Hepatic stellate cell (primary cell): Measurements from ENCODE around the gene ZDHHC8.

Source experiments
- DNase-seq: peaks from one replicate; pipeline ENCODE4 v3.0.0; 2011; ENCODE audit warnings: low spot score

ZDHHC8 gene

GRCh38 chr22:20164863-20165262 is 33.3 kb downstream of the ZDHHC8 start:
- no peak for DNase-seq

- DNase-seq, result no peak
Observed at GRCh38 chr22:20165421-20165820, 33.8 kb downstream of the ZDHHC8 start.

GRCh38 chr22:20165913-20166312 is 34.3 kb downstream of the ZDHHC8 start:
- DNase-seq, result no peak

- no peak for DNase-seq
Observed at GRCh38 chr22:20166703-20167102, 35.1 kb downstream of the ZDHHC8 start.

GRCh38 chr22:20167643-20168322 is 36.2 kb downstream of the ZDHHC8 start:
- no peak for DNase-seq

GRCh38 chr22:20169253-20169822 is 37.7 kb downstream of the ZDHHC8 start:
- no peak for DNase-seq

- no peak for DNase-seq
Observed at GRCh38 chr22:20170170-20170569, 38.6 kb downstream of the ZDHHC8 start.

GRCh38 chr22:20171288-20172140 is 39.9 kb downstream of the ZDHHC8 start:
- DNase-seq, result no peak

- DNase-seq, result no peak
Observed at GRCh38 chr22:20172141-20172613, 40.6 kb downstream of the ZDHHC8 start.

GRCh38 chr22:20173246-20173645 is 41.6 kb downstream of the ZDHHC8 start:
- DNase-seq, result no peak

- DNase-seq, result no peak
Observed at GRCh38 chr22:20173772-20174171, 42.2 kb downstream of the ZDHHC8 start.

GRCh38 chr22:20174785-20175596 is 43.4 kb downstream of the ZDHHC8 start:
- peak; percentile 57 for DNase-seq

- DNase-seq, result no peak
Observed at GRCh38 chr22:20175597-20175900, 43.9 kb downstream of the ZDHHC8 start.

GRCh38 chr22:20176421-20177085 is 44.9 kb downstream of the ZDHHC8 start:
- no peak for DNase-seq

GRCh38 chr22:20177217-20177911 is 45.8 kb downstream of the ZDHHC8 start:
- no peak for DNase-seq

GRCh38 chr22:20178075-20178914 is 46.7 kb downstream of the ZDHHC8 start:
- DNase-seq, result no peak

GRCh38 chr22:20178915-20179227 is 47.3 kb downstream of the ZDHHC8 start:
- no peak for DNase-seq

GRCh38 chr22:20179455-20180244 is 48.0 kb downstream of the ZDHHC8 start:
- no peak for DNase-seq

GRCh38 chr22:20180245-20180630 is 48.6 kb downstream of the ZDHHC8 start:
- DNase-seq, result no peak

GRCh38 chr22:20180640-20181039 is 49.0 kb downstream of the ZDHHC8 start:
- no peak for DNase-seq
